GM20000 (cell line): ENCODE measurements around the gene EVX2.
A peak's percentile ranks its signal among the peaks of the same experiment; 100 is the strongest.

ENCODE experiments used
- DNase-seq: peaks from one replicate; pipeline ENCODE4 v3.0.0; 2012; ENCODE audit warnings: low spot score
- TF ChIP-seq, protein P1 (sequence below): IDR thresholded peaks from 2 replicates; pipeline ENCODE4 v1.5.1; 2012; ENCODE audit warnings: mild to moderate bottlenecking, control low read depth; ENCODE audit errors: extremely low read depth, missing control alignments

EVX2 gene

DNA sequence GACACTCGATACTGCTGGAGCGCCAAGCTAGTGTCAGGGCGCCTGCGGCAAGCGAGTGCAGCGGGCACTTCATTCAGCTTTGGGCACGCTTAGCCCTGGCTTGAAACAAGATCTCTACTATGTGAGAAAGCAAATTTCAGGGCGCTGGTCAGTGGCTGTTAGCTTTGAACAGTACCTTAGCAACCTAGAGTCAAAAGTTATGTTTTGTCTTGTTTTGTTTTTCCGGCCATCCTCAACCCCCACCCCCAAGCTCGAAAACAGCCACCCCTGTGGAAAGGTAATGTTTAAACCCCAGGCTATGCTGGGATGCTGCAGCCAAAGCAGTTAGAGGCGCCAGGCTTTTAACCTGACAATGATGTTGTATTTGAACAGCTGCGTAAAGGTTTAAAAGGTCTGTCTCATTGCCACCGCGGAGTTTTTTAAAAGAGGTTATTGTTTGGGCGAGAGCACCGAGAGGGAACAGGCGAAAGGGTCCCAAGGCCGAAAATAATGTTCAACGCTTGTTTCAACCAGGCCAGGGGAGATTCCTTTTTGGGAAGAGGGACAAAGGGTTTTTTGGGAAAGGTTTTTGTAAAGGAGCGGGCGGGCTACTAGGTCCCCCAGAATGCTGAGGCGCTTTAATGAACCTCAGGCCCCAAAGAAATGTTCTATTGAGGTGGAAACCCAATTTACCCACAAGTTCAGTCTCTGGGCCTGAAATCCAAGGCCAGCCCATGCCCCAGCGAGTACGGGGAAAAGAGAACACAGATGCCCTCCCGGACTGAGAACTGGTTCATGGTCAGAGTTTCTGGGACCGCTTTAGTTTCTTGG lies 30.6 kb upstream of the EVX2 start:
- DNase-seq = no peak
- TF ChIP-seq, protein P1, sequence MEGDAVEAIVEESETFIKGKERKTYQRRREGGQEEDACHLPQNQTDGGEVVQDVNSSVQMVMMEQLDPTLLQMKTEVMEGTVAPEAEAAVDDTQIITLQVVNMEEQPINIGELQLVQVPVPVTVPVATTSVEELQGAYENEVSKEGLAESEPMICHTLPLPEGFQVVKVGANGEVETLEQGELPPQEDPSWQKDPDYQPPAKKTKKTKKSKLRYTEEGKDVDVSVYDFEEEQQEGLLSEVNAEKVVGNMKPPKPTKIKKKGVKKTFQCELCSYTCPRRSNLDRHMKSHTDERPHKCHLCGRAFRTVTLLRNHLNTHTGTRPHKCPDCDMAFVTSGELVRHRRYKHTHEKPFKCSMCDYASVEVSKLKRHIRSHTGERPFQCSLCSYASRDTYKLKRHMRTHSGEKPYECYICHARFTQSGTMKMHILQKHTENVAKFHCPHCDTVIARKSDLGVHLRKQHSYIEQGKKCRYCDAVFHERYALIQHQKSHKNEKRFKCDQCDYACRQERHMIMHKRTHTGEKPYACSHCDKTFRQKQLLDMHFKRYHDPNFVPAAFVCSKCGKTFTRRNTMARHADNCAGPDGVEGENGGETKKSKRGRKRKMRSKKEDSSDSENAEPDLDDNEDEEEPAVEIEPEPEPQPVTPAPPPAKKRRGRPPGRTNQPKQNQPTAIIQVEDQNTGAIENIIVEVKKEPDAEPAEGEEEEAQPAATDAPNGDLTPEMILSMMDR = no peak

DNA sequence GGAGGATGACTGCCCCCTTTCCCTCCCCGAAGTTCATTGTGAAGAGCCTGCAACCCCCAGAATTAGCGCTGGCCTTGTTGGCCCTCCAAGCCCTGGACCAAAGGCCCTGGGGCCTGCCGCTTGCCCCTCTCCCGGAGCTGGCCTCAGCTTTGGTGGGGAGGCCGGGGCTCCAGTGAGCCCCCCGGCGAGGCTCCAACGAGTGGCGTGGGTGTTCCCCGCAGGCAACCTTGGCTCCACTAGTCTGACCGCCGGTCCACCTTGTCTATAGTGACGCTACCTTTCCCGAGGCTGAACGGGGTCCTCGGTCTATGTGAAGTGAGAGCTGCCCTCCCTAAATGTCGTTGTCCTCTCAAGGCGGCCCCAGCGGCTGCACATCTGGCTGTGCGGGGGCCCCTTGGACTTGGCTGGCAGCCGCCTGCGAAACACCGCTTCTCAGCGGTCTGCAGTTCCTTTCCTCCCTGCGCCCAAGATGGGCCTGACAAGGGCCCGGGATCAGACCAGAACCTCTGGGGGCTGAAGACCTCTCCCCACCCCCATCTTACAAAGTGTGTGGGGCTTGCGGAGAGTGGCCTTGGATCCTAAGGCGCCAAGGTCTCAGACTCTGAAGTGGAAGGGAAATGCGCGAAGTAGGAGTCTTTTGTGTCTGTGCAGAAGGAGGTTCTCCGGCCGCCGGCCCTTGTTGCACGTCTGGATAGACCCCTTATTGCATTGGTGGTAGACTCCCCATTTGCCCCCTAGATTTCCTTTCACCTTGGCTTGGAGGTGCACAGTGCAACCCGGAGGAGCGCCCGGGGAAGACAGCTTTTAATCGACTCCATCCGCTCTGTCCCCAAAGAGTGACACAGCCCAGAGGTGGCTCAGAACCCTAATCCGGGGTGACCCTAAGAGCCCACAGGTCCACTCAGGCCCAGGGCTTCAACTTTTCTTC lies 28.9 kb upstream of the EVX2 start:
- DNase-seq = no peak
- TF ChIP-seq, protein P1 = no peak

DNA sequence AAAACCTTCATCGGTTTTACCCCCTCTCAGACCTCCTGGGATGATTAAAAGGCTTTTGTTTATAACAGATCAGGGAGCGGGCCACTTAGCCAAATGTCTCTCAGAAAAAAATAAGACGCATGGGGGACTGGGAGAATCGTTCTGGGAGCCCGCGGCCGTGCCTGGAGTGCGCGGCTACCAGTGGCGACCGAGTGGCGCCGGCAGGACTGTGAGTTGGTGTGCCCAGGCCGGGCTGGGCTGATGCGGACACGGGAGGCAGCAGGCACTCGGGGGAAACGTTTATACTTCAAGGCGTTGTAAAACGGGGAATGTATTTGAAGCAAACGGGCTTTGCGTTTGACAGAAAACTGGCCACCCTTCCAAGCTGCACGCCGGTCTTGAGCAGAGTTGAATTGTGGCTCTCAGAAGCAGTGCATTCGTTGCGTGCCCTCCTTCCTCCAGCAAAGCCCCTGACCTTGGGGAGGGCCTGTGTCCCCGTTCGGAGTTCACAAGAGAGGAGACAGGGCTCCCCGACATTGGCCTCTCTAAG lies 28.1 kb upstream of the EVX2 start:
- TF ChIP-seq, protein P1 = no peak
- DNase-seq = no peak

DNA sequence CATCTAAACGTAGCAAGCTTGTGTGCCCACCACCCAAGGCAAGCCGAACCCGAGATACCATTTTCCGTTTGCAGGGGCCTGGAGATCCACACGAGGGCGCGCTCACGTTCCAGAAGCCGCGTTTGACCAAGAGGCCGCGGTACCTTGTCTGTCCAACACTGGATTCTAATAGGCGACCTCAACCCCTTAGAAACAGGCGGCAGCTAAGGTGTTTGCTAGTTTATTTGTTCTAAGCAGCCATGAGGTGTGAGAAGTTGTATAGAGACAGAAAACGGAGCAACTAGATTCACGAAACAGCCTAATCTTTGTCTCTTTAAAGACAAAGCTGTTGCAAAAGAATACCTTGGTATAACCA lies 27.5 kb upstream of the EVX2 start:
- DNase-seq = no peak
- TF ChIP-seq, protein P1 = peak; percentile 63

DNA sequence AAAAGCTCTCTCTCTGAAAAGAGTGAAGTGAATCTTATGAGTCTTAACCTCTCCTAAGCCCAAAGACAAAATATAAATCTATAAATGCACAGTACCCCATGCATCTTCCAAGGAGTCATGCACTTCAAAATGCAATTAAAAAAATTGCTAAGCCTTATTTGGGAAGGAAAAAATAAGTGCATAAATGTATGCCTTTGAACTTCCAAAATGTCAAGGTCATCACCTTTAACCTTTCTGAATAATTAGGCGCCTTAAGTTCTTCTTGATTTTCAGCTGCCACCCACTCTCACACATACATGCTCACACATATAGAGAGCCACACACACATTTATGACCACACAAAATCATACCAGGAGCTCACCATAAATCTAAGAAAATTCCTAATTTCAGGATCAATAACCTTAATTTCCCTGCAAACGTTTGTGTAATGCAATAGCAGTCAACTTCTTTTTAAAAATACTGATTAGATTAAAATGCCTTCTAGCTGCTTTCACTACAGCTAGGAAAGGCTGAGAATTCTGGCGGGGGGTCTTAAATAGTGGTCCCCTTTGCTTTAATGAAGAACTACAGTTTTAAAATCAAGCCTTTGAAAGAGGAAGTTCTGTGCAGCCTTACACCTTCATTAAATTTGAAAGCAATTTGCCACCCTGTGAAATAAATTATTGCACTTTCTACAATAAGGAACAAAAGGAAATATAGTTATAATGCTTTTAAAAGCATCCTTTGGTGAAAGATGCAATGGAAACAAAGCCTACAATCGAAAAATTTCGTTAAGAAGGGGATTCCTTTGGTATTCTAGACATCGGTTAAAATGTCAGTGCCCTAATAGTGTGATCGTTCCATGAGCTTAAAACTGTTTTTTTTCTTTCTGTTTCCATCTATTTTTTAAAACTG lies 26.9 kb upstream of the EVX2 start:
- TF ChIP-seq, protein P1 = no peak
- no peak for DNase-seq

DNA sequence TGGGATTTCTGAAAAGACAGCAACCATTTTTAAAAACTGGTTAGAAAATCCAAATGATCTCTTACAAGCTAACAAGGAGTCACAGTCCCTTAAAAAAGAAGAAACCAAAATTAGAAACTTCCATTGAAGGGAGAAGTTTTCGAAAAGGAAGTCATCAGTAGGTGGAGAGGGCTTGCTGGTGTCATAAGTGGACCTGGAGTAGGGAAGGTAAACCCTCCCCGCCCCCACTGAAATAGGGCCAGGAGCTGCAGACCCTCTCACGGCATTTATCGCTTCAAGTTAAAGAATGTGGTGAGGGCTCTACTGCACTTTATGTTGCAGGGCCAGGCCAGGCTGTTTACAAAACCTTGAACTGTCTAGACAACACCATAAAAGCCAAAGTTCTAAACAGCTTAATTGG lies 26.2 kb upstream of the EVX2 start:
- no peak for DNase-seq
- TF ChIP-seq, protein P1 = no peak
